HepG2 (cell line): Measurements from ENCODE around the gene GEMIN2. TPM values are rescaled to one million over a fixed set of nuclear protein-coding genes. Genes with fewer than 3 reads are reported as not detected.

Experiments
- EED ChIP-seq: sonication (generic); formaldehyde crosslinking; IDR thresholded peaks from 2 replicates; pipeline ENCODE4 v1.5.0; 2020; ENCODE audit warnings: mild to moderate bottlenecking, missing genetic modification reagents
- ETV5 ChIP-seq: IDR thresholded peaks from 2 replicates; pipeline ENCODE4 v1.6.1; 2018; ENCODE audit warnings: missing biosample characterization, missing genetic modification reagents, inconsistent platforms, borderline replicate concordance
- HOXA5 ChIP-seq: sonication (generic); formaldehyde crosslinking; IDR thresholded peaks from 2 replicates; pipeline ENCODE4 v1.4.0; 2020; ENCODE audit warnings: missing genetic modification reagents
- MBD4 ChIP-seq: IDR thresholded peaks from 2 replicates; pipeline ENCODE4 v1.6.1; 2012; ENCODE audit warnings: low read length, inconsistent platforms, borderline replicate concordance
- NCOR1 ChIP-seq: fragments of 200-600 bp; sonication (generic); IDR thresholded peaks from 2 replicates; pipeline ENCODE4 v1.7.0; 2017; ENCODE audit warnings: antibody characterized with exemption, low read length, borderline replicate concordance
- NFKBIZ ChIP-seq: IDR thresholded peaks from 2 replicates; pipeline ENCODE4 v1.6.1; 2018; ENCODE audit warnings: missing genetic modification reagents, missing compliant biosample characterization
- PAX8 ChIP-seq: sonication (generic); formaldehyde crosslinking; IDR thresholded peaks from 2 replicates; pipeline ENCODE4 v1.8.0; 2022; ENCODE audit warnings: mild to moderate bottlenecking, missing genetic modification reagents, borderline replicate concordance
- PRMT3 ChIP-seq: sonication (generic); formaldehyde crosslinking; IDR thresholded peaks from 2 replicates; pipeline ENCODE4 v1.8.1; 2022; ENCODE audit warnings: low read depth, mild to moderate bottlenecking, moderate library complexity, missing genetic modification reagents, borderline replicate concordance
- RAD21 ChIP-seq: fragments of 450-650 bp; formaldehyde crosslinking; IDR thresholded peaks from 2 replicates; pipeline ENCODE4 v1.5.0; 2020; ENCODE audit warnings: mild to moderate bottlenecking
- SMAD3 ChIP-seq: sonication (generic); formaldehyde crosslinking; IDR thresholded peaks from 2 replicates; pipeline ENCODE4 v1.4.0; 2020; ENCODE audit warnings: missing genetic modification reagents
- TAF15 ChIP-seq: fragments of 200-400 bp; formaldehyde crosslinking; IDR thresholded peaks from one replicate; pipeline ENCODE4 v1.6.1; 2018; ENCODE audit warnings: mild to moderate bottlenecking, low read depth, low read length; ENCODE audit not compliant: poor library complexity, severe bottlenecking
- TCF12 ChIP-seq, 2 experiments: fragments of 450-650 bp in 1 of 2; sonication (generic) in 1 of 2; formaldehyde crosslinking in 1 of 2; IDR thresholded peaks; 2 replicates each; pipeline versions ENCODE4 v1.6.1 to v1.8.0; 2017 to 2022; ENCODE audit warnings: antibody characterized with exemption in 1 of 2, mild to moderate bottlenecking in 1 of 2, missing genetic modification reagents in 1 of 2, moderate library complexity in 1 of 2
- ZFP90 ChIP-seq: sonication (generic); formaldehyde crosslinking; IDR thresholded peaks from 2 replicates; pipeline ENCODE4 v1.8.0; 2022; ENCODE audit warnings: missing genetic modification reagents, mild to moderate bottlenecking, inconsistent platforms, borderline replicate concordance
- ZNF30 ChIP-seq: sonication (generic); formaldehyde crosslinking; IDR thresholded peaks from 2 replicates; pipeline ENCODE4 v1.5.0; 2020; ENCODE audit warnings: mild to moderate bottlenecking, missing genetic modification reagents
- ZNF557 ChIP-seq: sonication (generic); formaldehyde crosslinking; IDR thresholded peaks from 2 replicates; pipeline ENCODE4 v1.4.0; 2020; ENCODE audit warnings: missing genetic modification reagents
- ZNF563 ChIP-seq: sonication (generic); formaldehyde crosslinking; IDR thresholded peaks from 2 replicates; pipeline ENCODE4 v1.8.0; 2022; ENCODE audit warnings: mild to moderate bottlenecking, moderate library complexity, missing genetic modification reagents
- ZNF614 ChIP-seq: IDR thresholded peaks from 2 replicates; pipeline ENCODE4 v1.6.1; 2018; ENCODE audit warnings: missing biosample characterization, missing genetic modification reagents, inconsistent platforms, borderline replicate concordance
- ZSCAN25 ChIP-seq: sonication (generic); formaldehyde crosslinking; IDR thresholded peaks from 2 replicates; pipeline ENCODE4 v1.8.0; 2022; ENCODE audit warnings: mild to moderate bottlenecking, missing genetic modification reagents
- polyA plus RNA-seq, 8 experiments: library from polyadenylated mRNA; depleted of rRNA in 3 of 8; stranded (reverse) in 7 of 8; unstranded in 1 of 8; fragments of >200 nt; fragmentation: Illumina TruSeq in 4 of 8; extraction: Trizol in 4 of 8; gene quantifications; 2 replicates each; pipeline versions ENCODE4 v1.2.1 to v1.2.3, GENCODE V29; 2011 to 2016; ENCODE audit warnings: low read depth in 4 of 8, missing spikeins in 1 of 8, mixed read lengths in 1 of 8; ENCODE audit not compliant: insufficient read depth in 1 of 8
- total RNA-seq, 5 experiments: library from RNA; depleted of rRNA; stranded (reverse); fragments of >200 nt; fragmentation: Illumina TruSeq; extraction: Trizol; gene quantifications; 2 replicates each; pipeline ENCODE4 v1.2.3, GENCODE V29; 2016; ENCODE audit warnings: low read depth in 1 of 5
- TF ChIP-seq, protein P1 (sequence below): sonication (generic); formaldehyde crosslinking; IDR thresholded peaks from 2 replicates; pipeline ENCODE4 v1.5.1; 2020; ENCODE audit warnings: missing genetic modification reagents, mild to moderate bottlenecking, borderline replicate concordance
- TF ChIP-seq, protein P2 (sequence below): IDR thresholded peaks from 2 replicates; pipeline ENCODE4 v1.6.1; 2012; ENCODE audit warnings: low read length, improper control_type of control experiment
- TF ChIP-seq, protein P3 (sequence below): sonication (generic); formaldehyde crosslinking; IDR thresholded peaks from 2 replicates; pipeline ENCODE4 v1.8.1; 2023; ENCODE audit warnings: missing genetic modification reagents, inconsistent platforms, borderline replicate concordance

GEMIN2 gene
- total and polyA plus RNA-seq, 2 of the 13 experiments (the other 11 are each of a cell fraction or from before 2014, with no cell fraction given), result 54.8 to 110 TPM

DNA sequence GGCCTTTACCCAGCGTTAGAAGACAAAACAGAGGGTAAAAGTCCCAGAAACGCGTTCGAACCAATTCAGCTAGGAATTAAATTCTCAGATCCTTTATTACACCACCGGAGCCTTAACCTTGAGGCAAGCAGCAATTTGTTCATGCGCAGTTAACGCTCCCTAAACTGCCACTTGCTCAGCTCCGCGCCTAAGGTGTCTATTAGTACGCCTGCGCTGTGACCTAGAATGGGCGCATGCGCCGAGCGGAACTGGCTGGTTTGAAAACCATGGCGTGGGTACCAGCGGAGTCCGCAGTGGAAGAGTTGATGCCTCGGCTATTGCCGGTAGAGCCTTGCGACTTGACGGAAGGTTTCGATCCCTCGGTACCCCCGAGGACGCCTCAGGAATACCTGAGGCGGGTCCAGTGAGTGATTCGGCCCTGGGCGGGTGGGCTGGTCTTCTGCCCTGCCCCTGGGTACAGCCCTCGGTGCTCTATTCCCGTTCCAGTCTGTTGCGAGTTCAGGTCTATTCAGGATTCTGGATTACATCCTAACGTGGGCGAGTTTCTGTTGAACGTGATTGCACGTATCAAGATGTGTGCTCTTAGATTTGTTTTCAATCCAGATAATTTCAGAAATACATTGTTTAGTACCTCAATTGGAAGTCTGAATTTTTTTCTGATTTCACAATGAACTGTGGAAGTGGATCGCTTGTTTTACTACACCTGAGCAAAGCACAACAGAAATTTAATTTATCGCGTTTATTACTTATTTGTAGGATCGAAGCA is at the start of gene GEMIN2 (continued):
- TF ChIP-seq ZSCAN25 (CRISPR knock-in tag), result no peak; the same call in 1 of the 2 replicates
- peak; percentile 88; the same call in 1 of the 2 replicates for TF ChIP-seq PAX8
- TF ChIP-seq, protein P1, sequence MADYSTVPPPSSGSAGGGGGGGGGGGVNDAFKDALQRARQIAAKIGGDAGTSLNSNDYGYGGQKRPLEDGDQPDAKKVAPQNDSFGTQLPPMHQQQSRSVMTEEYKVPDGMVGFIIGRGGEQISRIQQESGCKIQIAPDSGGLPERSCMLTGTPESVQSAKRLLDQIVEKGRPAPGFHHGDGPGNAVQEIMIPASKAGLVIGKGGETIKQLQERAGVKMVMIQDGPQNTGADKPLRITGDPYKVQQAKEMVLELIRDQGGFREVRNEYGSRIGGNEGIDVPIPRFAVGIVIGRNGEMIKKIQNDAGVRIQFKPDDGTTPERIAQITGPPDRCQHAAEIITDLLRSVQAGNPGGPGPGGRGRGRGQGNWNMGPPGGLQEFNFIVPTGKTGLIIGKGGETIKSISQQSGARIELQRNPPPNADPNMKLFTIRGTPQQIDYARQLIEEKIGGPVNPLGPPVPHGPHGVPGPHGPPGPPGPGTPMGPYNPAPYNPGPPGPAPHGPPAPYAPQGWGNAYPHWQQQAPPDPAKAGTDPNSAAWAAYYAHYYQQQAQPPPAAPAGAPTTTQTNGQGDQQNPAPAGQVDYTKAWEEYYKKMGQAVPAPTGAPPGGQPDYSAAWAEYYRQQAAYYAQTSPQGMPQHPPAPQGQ (CRISPR knock-in tag), result no peak
- TF ChIP-seq ZNF557, result no peak
- no peak for TF ChIP-seq TAF15
- peak; percentile 85; the same call in 1 of the 2 replicates for TF ChIP-seq ZNF563 (CRISPR knock-in tag)
- 0 out of 2 replicates have a peak, but pooled peaks have one; percentile 75 for TF ChIP-seq PRMT3
- TF ChIP-seq, protein P2, sequence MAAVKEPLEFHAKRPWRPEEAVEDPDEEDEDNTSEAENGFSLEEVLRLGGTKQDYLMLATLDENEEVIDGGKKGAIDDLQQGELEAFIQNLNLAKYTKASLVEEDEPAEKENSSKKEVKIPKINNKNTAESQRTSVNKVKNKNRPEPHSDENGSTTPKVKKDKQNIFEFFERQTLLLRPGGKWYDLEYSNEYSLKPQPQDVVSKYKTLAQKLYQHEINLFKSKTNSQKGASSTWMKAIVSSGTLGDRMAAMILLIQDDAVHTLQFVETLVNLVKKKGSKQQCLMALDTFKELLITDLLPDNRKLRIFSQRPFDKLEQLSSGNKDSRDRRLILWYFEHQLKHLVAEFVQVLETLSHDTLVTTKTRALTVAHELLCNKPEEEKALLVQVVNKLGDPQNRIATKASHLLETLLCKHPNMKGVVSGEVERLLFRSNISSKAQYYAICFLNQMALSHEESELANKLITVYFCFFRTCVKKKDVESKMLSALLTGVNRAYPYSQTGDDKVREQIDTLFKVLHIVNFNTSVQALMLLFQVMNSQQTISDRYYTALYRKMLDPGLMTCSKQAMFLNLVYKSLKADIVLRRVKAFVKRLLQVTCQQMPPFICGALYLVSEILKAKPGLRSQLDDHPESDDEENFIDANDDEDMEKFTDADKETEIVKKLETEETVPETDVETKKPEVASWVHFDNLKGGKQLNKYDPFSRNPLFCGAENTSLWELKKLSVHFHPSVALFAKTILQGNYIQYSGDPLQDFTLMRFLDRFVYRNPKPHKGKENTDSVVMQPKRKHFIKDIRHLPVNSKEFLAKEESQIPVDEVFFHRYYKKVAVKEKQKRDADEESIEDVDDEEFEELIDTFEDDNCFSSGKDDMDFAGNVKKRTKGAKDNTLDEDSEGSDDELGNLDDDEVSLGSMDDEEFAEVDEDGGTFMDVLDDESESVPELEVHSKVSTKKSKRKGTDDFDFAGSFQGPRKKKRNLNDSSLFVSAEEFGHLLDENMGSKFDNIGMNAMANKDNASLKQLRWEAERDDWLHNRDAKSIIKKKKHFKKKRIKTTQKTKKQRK, result no peak
- TF ChIP-seq ETV5 (CRISPR knock-in tag), result peak; percentile 80
- TF ChIP-seq TCF12 (IDR thresholded peaks at IDR 0.05), result no peak
- 0 out of 2 replicates have a peak, but pooled peaks have one; percentile 12 for TF ChIP-seq TCF12 (CRISPR knock-in tag; IDR thresholded peaks at IDR 0.05)
- peak; percentile 96 for TF ChIP-seq HOXA5 (CRISPR knock-in tag)
- peak; percentile 94 for TF ChIP-seq ZFP90
- TF ChIP-seq, protein P3, sequence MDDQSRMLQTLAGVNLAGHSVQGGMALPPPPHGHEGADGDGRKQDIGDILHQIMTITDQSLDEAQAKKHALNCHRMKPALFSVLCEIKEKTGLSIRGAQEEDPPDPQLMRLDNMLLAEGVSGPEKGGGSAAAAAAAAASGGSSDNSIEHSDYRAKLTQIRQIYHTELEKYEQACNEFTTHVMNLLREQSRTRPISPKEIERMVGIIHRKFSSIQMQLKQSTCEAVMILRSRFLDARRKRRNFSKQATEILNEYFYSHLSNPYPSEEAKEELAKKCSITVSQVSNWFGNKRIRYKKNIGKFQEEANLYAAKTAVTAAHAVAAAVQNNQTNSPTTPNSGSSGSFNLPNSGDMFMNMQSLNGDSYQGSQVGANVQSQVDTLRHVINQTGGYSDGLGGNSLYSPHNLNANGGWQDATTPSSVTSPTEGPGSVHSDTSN (CRISPR knock-in tag), result peak; percentile 76; the same call in 1 of the 2 replicates
- peak; percentile 82; the same call in 1 of the 2 replicates for TF ChIP-seq ZNF614 (CRISPR knock-in tag)
- no peak; the same call in 1 of the 2 replicates for TF ChIP-seq NCOR1
- TF ChIP-seq SMAD3 (CRISPR knock-in tag), result peak; percentile 84
- TF ChIP-seq NFKBIZ (CRISPR knock-in tag), result peak; percentile 71; the same call in 1 of the 2 replicates
- TF ChIP-seq EED (CRISPR knock-in tag), result no peak; the same call in 1 of the 2 replicates
- TF ChIP-seq MBD4, result no peak
- peak; percentile 81; the same call in 1 of the 2 replicates for TF ChIP-seq ZNF30 (CRISPR knock-in tag)
- peak; percentile 29; the same call in 1 of the 2 replicates for TF ChIP-seq RAD21 (CRISPR knock-in tag)
